Endothelial cell of umbilical vein (primary cell): ENCODE data around the gene CMSS1. TPM values are rescaled to one million over a fixed set of nuclear protein-coding genes. Genes with fewer than 3 reads are reported as not detected.

Experiments used
- BruUV-seq: library from RNA; stranded (reverse); fragments of 400-500 nt; replicated peaks from 2 replicates; lab custom pipeline; 2021; lab: Mats Ljungman, UMichigan
- CTCF ChIA-PET: fragments of 300-600, 350-600 bp; sonication (Branson Sonifier 250); formaldehyde crosslinking; loops from one replicate; lab custom pipeline; 2021; ENCODE audit warnings: antibody characterized with exemption, inconsistent platforms; lab: Charles Lee
- POLR2A ChIA-PET: fragments of 300-600, 350-600 bp; sonication (Branson Sonifier 250); formaldehyde crosslinking; loops from one replicate; lab custom pipeline; 2021; ENCODE audit warnings: antibody characterized with exemption, inconsistent platforms; lab: Charles Lee
- DNase-seq: peaks from one replicate; pipeline ENCODE4 v3.0.0-alpha.2; 2011; ENCODE audit warnings: low read depth, low spot score
- FAIRE-seq: peaks from 2 replicates; lab custom pipeline; 2011; peaks lifted over from hg19 to GRCh38; lab: Jason Lieb, UNC
- H2AFZ ChIP-seq: 2 replicates; pipeline ENCODE4 v1.6.0; 2012; ENCODE audit warnings: low read depth, low read length, control low read depth, inconsistent platforms
- H3K27ac ChIP-seq: 2 replicates; pipeline ENCODE4 v1.5.1; 2011; ENCODE audit warnings: low read depth, mild to moderate bottlenecking, control low read depth, low read length, moderate library complexity; ENCODE audit not compliant: insufficient read depth
- H3K27me3 ChIP-seq, 2 experiments: 2 replicates each; pipeline versions ENCODE4 v1.6.0 to v1.6.1; 2011; ENCODE audit warnings: low read length in 2 of 2, mixed read lengths in 1 of 2; ENCODE audit not compliant: control insufficient read depth in 2 of 2, insufficient read depth in 2 of 2
- H3K36me3 ChIP-seq, 2 experiments: 2 replicates in 1 of 2; 3 replicates in 1 of 2; pipeline ENCODE4 v1.5.1; 2011; ENCODE audit warnings: low read length in 2 of 2, mild to moderate bottlenecking in 1 of 2, moderate library complexity in 1 of 2; ENCODE audit not compliant: control insufficient read depth in 2 of 2, insufficient read depth in 2 of 2; ENCODE audit errors: extremely low read depth in 1 of 2
- H3K4me1 ChIP-seq: 3 replicates; pipeline ENCODE4 v1.5.1; 2011; ENCODE audit warnings: mild to moderate bottlenecking, low read length; ENCODE audit not compliant: control insufficient read depth, insufficient read depth; ENCODE audit errors: extremely low read depth
- H3K4me2 ChIP-seq: 2 replicates; pipeline ENCODE4 v1.6.1; 2011; ENCODE audit warnings: low read length, control low read depth, mixed read lengths; ENCODE audit not compliant: insufficient read depth
- H3K4me3 ChIP-seq, 3 experiments: fragments of 200-600 bp in 1 of 3; sonication (generic), shearing (Covaris generic) in 1 of 3; replicated peaks in 1 of 3; 2 replicates each; pipeline ENCODE4 v1.5.1; 2011 to 2016; ENCODE audit warnings: control low read depth in 3 of 3, low read length in 3 of 3, mild to moderate bottlenecking in 2 of 3, inconsistent platforms in 1 of 3, low read depth in 1 of 3, moderate library complexity in 1 of 3; ENCODE audit not compliant: insufficient read depth in 1 of 3
- H3K79me2 ChIP-seq: 2 replicates; pipeline ENCODE4 v1.6.0; 2012; ENCODE audit warnings: low read length, inconsistent platforms; ENCODE audit not compliant: control insufficient read depth, insufficient read depth
- H3K9ac ChIP-seq: replicated peaks from 2 replicates; pipeline ENCODE3; 2011; ENCODE audit warnings: low read length, control low read depth; ENCODE audit not compliant: insufficient read depth; ENCODE audit errors: extremely low read depth
- H3K9me1 ChIP-seq: replicated peaks from 3 replicates; pipeline ENCODE4 v1.6.0; 2011; ENCODE audit warnings: mild to moderate bottlenecking, low read length; ENCODE audit not compliant: control insufficient read depth, insufficient read depth; ENCODE audit errors: extremely low read depth
- H3K9me3 ChIP-seq: replicated peaks from 2 replicates; pipeline ENCODE4 v1.5.1; 2012; ENCODE audit warnings: low read length, inconsistent platforms; ENCODE audit not compliant: control insufficient read depth, insufficient read depth
- H4K20me1 ChIP-seq: replicated peaks from 2 replicates; pipeline ENCODE3; 2011; ENCODE audit warnings: mild to moderate bottlenecking, low read length; ENCODE audit not compliant: control insufficient read depth, insufficient read depth; ENCODE audit errors: extremely low read depth
- EZH2 ChIP-seq: IDR thresholded peaks from 2 replicates; pipeline ENCODE4 v1.6.1; 2012; ENCODE audit warnings: borderline replicate concordance, low read depth, mild to moderate bottlenecking, moderate library complexity, low read length, inconsistent platforms; ENCODE audit not compliant: severe bottlenecking
- FOS ChIP-seq: IDR thresholded peaks from 2 replicates; pipeline ENCODE4 v1.6.1; 2011; ENCODE audit warnings: mild to moderate bottlenecking, low read length, moderate library complexity, borderline replicate concordance; ENCODE audit not compliant: insufficient read depth
- GATA2 ChIP-seq: IDR thresholded peaks from 2 replicates; pipeline ENCODE4 v1.7.0; 2011; ENCODE audit warnings: low read depth, mild to moderate bottlenecking, moderate library complexity, mixed read lengths, low read length; ENCODE audit not compliant: insufficient read length, insufficient read depth
- JUN ChIP-seq: IDR thresholded peaks from 2 replicates; pipeline ENCODE4 v1.6.1; 2011; ENCODE audit warnings: borderline replicate concordance, low read depth; ENCODE audit not compliant: insufficient read length, insufficient read depth
- MYC ChIP-seq: IDR thresholded peaks from one replicate; pipeline ENCODE4 v1.6.1; 2011; ENCODE audit warnings: mild to moderate bottlenecking, low read depth, low read length
- POLR2A ChIP-seq: IDR thresholded peaks from 2 replicates; pipeline ENCODE4 v1.6.1; 2012; ENCODE audit warnings: low read depth, mild to moderate bottlenecking, control low read depth, low read length
- POLR2AphosphoS5 ChIP-seq: IDR thresholded peaks from 2 replicates; pipeline ENCODE4 v1.6.1; 2012; ENCODE audit warnings: low read depth, mild to moderate bottlenecking, control low read depth, low read length, moderate library complexity; ENCODE audit not compliant: insufficient read depth
- dilution Hi-C: fragments of 300-500 bp; cut with MboI; formaldehyde crosslinking; loops from one replicate; pipeline ENCODE4 v1.15.0; 2019; ENCODE audit warnings: low sequenced_read_pairs; ENCODE audit not compliant: extremely low pct_ligation_motif_present
- intact Hi-C: fragments of 100-400 bp; cut with micrococcal nuclease; formaldehyde crosslinking; loops from one replicate; pipeline ENCODE4 v1.10.0; 2022
- polyA plus RNA-seq, 4 experiments: library from polyadenylated mRNA; depleted of rRNA in 3 of 4; stranded (reverse) in 3 of 4; unstranded in 1 of 4; fragments of >200 nt; gene quantifications; 2 replicates each; pipeline versions ENCODE4 v1.2.1 to v1.2.3, GENCODE V29; 2011 to 2012; ENCODE audit warnings: missing spikeins in 1 of 4
- total RNA-seq: library from RNA; stranded (reverse); gene quantifications from 2 replicates; pipeline ENCODE4 v1.2.3, GENCODE V29; 2021
- TF ChIP-seq, protein P1 (sequence below), 2 donors: IDR thresholded peaks; 1 replicate in 1 of 2; 2 replicates in 1 of 2; pipeline ENCODE4 v1.5.1; 2011; ENCODE audit warnings: low read length in 2 of 2, mild to moderate bottlenecking in 2 of 2, moderate library complexity in 2 of 2, control low read depth in 1 of 2, inconsistent platforms in 1 of 2, low read depth in 1 of 2; ENCODE audit not compliant: insufficient read depth in 1 of 2; ENCODE audit errors: extremely low read depth in 1 of 2
- TF ChIP-seq, protein P2 (sequence below): IDR thresholded peaks from 2 replicates; pipeline ENCODE4 v1.6.1; 2011; ENCODE audit not compliant: insufficient read depth, insufficient read length

The CMSS1 gene
- total and polyA plus RNA-seq, 2 donors (not counting 3 experiments of a cell fraction or from before 2014, with no cell fraction given): 9.7 to 60.6 TPM

DNA sequence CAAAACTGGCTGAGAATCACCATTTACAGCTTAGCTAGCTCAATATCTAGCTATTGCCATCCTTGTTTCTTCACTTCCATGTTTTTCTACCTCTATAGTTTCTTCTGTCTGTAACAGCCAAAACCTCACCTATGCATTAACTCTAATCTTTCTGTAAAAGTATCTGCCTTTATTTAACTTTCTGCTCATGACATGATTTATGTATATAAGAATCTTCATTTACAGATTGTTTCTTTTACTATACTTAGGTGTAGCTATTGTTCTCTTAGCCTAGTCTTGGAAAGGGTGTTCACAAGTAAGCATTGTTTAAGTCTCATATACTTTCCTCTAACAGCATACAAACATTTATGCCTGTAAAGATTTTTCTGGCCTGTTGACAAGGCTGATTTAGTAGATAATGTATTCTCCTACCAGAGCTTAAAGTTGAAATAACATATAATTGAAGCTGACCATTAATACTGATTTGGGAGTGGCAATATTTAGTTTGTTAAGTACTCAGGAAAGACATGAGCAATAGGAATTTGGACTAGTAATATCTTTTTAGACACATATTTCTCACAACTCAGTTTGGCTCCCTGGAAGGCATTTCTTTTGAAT lies 287.3 kb downstream of the CMSS1 start:
- H3K27me3 ChIP-seq: no peaks in the 10 kb centered on the region
- H3K4me3 ChIP-seq: no peak overlapping the region
- H3K9ac ChIP-seq: no peak overlapping the region
- ChIA-PET POLR2A (no interaction called here), CTCF (interaction anchor here (0.7 to 1.9 kb wide), 11 partner anchors 10 to 273 kb away, joined by 3 to 10 read pairs (median 4); partner anchors contain the start of gene TBC1D23)
- H3K4me1 ChIP-seq: peaks cover 8% of the 10 kb centered on the region
- H3K4me2 ChIP-seq: no peak overlapping the region
- H3K9me3 ChIP-seq: no peaks in the 10 kb centered on the region
- no peaks in the 10 kb centered on the region for H3K36me3 ChIP-seq
- no peaks in the 10 kb centered on the region for H3K9me1 ChIP-seq
- H2AFZ ChIP-seq: no peak overlapping the region
- DNase-seq (peak; percentile 47), FAIRE-seq (no peak)
- dilution Hi-C loops (no loop called here), intact Hi-C loops (no loop called here)
- H3K79me2 ChIP-seq: no peaks in the 10 kb centered on the region
- H3K27ac ChIP-seq: no peak overlapping the region
- TF ChIP-seq, protein P1, sequence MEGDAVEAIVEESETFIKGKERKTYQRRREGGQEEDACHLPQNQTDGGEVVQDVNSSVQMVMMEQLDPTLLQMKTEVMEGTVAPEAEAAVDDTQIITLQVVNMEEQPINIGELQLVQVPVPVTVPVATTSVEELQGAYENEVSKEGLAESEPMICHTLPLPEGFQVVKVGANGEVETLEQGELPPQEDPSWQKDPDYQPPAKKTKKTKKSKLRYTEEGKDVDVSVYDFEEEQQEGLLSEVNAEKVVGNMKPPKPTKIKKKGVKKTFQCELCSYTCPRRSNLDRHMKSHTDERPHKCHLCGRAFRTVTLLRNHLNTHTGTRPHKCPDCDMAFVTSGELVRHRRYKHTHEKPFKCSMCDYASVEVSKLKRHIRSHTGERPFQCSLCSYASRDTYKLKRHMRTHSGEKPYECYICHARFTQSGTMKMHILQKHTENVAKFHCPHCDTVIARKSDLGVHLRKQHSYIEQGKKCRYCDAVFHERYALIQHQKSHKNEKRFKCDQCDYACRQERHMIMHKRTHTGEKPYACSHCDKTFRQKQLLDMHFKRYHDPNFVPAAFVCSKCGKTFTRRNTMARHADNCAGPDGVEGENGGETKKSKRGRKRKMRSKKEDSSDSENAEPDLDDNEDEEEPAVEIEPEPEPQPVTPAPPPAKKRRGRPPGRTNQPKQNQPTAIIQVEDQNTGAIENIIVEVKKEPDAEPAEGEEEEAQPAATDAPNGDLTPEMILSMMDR (IDR thresholded peaks at IDR 0.05; ENCODE audit: extremely low read depth in 1 of 2, insufficient read depth in 1 of 2, low read depth in 1 of 2, low read length in 2 of 2): no peak
- TF ChIP-seq FOS (no peak), JUN (no peak), EZH2 (no peak), POLR2AphosphoS5 (no peak), GATA2 (no peak), POLR2A (no peak), MYC (no peak)
- TF ChIP-seq, protein P2, sequence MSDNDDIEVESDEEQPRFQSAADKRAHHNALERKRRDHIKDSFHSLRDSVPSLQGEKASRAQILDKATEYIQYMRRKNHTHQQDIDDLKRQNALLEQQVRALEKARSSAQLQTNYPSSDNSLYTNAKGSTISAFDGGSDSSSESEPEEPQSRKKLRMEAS: no peak
- BruUV-seq: no TSS peak
- H4K20me1 ChIP-seq: no peaks in the 10 kb centered on the region
